Hypothalamus (tissue), 51 donors: ENCODE data around the gene GPR162.
"Not testable (repeated sequence)": the region's sequence is repeated elsewhere in the genome, so short reads cannot be mapped to it uniquely, and the experiment has no call there.

Experiments
- DNase-seq, 51 donors: peaks; one replicate each; lab custom pipeline; 2025; lab: John Stamatoyannopoulos, UW

GPR162 gene

DNA sequence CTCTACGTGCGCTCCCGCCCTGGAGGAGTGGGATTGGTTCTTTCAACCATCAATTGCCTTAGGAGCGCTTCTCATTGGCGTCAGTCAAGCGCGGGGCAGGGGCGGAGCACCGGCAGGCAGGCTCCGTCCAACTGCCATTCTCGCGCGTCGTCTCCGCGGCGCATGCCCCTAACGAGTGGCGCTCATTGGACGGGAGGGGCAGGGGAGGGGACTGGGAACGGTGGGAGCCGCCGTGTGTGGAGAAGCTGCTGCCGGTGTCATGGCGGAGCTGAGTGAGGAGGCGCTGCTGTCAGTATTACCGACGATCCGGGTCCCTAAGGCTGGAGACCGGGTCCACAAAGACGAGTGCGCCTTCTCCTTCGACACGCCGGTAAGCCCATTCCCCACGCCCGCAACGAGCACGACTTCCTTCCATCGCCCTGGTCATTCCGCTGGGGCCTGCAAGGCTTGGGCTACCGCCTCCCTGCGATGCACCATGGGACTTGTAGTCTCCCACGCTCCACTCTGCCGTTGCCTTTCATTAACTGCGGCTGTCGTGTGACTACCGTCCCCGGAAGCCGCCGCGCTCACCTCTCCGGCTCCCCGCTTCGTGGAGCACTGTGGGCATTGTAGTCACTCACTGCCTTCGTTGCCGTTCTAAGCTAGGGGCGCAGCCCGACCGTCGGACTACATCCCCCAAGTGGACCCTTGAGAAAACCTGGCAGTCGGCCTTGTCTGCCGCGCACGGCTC is 30.5 kb downstream of the GPR162 start, which contains the start of gene USP5:
Gene USP5 (plus strand): TSS at position 230 of the 730 bp plus-strand sequence. CDS start 30 bp downstream, at position 260.
- peak; percentile 94 to 100 (median 100) for DNase-seq

DNA sequence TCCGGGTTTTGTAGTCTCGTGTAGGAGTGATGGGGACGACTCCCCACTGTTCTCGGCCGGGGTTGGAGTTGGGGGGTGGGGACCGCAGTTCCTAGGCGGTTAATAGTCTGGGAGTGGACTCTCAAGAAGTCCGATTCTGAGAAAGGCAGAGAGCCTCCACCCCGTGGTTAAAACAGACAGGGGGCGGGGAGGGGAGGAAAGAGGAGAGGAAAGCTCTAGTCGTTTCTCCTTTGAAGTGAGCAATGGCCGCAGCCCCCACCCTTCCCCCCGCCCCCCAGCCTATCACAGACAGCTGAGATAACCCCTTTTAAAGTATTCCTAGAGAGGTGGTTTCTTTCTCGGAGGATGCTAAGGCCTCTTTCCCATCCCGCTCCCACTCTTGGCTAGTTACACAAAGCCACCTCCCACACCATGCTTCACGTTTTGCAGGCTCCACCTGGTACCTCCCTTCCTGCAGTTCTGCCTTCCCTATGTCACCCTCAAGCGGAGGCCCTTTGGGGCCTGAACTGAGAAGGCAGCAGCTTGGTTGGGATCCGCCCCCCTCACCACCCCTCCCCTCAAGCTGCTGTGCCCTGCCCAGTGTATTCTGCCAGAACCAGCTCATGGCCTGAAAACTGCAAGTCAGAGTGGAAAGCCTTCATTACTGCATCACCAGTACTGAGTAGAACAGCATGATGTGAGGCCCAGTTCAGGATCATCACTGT is 31.2 kb downstream of the GPR162 start:
- DNase-seq: peak in 33 of 51 donors; percentile 19 to 65 (median 43)

GRCh38 chr12:6853626-6854025 is 32.0 kb downstream of the GPR162 start:
- no peak for DNase-seq

GRCh38 chr12:6854036-6854435 is 32.4 kb downstream of the GPR162 start:
- no peak for DNase-seq

- DNase-seq: no peak
These were observed 33.7 kb downstream of the GPR162 start for GRCh38 chr12:6855322-6855721.

DNA sequence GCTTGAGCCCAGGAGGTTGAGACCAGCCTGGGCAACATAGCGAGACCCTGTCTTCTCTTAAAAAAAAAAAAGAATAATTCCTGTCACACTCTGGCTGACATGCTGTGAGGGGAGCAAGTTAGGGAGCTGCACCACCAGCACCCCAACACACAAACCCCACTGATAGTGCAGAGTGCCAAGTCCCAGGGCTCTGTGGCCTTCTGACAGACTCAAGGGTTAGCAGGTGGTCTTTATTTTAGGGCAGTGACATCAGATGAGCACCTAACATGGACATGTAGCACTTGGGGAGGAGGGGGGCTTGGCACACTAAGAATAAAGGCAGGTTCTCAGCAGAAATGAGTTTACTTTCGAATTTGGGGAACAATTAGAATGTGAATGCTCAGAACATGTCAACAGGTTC is 37.2 kb downstream of the GPR162 start:
- no peak for DNase-seq

DNA sequence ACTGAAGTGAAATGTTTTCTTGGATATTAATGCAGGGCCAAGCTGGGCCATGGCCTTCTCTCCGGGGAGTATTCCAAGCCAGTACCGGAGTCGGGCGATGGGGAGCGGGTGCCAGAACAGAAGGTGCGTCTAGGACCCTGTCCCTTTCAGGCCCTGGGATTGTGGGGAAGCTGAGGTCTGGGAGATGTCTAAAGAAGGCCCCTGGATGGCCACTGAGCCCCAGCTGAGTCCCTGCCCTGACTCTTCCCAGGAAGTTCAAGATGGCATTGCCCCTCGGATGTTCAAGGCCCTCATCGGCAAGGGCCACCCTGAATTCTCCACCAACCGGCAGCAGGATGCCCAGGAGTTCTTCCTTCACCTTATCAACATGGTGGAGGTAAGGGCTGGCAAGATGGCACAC is 38.5 kb downstream of the GPR162 start:
- DNase-seq: no peak

DNA sequence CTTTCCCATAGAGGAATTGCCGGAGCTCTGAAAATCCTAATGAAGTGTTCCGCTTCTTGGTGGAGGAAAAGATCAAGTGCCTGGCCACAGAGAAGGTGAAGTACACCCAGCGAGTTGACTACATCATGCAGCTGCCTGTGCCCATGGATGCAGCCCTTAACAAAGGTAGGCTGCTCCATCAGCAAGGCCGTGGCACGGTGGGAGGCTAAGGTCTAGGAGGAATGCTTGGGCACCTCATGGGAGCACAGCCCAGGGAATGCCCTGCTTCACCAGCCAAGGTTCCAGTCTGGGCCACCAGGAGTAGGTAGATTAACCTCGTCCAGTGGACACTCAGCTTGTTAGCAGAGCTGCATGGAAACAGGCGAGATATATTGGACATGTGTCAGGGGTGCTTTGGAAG is 39.3 kb downstream of the GPR162 start:
- no peak for DNase-seq

GRCh38 chr12:6861391-6861790 is 39.8 kb downstream of the GPR162 start:
- DNase-seq: no peak

DNA sequence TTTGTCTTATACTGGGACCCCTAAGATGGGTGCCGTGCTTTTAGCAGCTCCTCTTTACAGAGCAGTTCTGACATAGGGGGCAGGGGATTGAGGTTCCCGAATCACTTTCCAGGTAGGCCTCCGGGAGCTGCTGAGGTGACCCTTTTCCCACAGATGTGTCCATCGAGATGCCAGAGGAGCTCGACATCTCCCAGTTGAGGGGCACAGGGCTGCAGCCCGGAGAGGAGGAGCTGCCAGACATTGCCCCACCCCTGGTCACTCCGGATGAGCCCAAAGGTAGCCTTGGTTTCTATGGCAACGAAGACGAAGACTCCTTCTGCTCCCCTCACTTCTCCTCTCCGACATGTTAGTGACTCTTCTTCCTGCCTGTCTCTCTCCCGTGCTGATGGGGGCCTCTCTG is 41.4 kb downstream of the GPR162 start:
- DNase-seq: no peak

GRCh38 chr12:6863586-6864321 is 42.1 kb downstream of the GPR162 start:
- DNase-seq: no peak

DNA sequence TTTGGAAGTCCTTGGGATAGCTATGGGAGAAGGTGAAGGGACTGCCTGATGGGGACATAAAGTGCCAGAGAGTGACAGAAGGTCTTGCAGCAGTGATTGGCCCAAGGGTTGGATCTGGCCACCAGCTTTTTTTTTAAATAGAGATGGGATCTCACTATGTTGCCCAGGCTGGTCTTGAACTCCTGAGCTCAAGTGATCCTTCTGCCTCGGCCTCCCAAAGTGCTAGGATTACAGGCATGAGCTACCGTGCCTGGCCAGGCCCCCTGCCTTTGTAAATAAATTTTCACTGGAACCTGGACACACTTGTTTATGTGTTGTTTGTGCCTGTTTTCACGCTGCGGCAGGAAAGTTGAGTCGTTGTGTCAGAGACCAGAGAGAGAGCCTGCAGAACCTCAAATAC is 43.7 kb downstream of the GPR162 start:
- not testable (repeated sequence) for DNase-seq

GRCh38 chr12:6866163-6866919 is 44.7 kb downstream of the GPR162 start:
- DNase-seq: no peak

GRCh38 chr12:6866920-6867412 is 45.3 kb downstream of the GPR162 start:
- peak in 18 of 51 donors; percentile 32 to 78 (median 50) for DNase-seq

DNA sequence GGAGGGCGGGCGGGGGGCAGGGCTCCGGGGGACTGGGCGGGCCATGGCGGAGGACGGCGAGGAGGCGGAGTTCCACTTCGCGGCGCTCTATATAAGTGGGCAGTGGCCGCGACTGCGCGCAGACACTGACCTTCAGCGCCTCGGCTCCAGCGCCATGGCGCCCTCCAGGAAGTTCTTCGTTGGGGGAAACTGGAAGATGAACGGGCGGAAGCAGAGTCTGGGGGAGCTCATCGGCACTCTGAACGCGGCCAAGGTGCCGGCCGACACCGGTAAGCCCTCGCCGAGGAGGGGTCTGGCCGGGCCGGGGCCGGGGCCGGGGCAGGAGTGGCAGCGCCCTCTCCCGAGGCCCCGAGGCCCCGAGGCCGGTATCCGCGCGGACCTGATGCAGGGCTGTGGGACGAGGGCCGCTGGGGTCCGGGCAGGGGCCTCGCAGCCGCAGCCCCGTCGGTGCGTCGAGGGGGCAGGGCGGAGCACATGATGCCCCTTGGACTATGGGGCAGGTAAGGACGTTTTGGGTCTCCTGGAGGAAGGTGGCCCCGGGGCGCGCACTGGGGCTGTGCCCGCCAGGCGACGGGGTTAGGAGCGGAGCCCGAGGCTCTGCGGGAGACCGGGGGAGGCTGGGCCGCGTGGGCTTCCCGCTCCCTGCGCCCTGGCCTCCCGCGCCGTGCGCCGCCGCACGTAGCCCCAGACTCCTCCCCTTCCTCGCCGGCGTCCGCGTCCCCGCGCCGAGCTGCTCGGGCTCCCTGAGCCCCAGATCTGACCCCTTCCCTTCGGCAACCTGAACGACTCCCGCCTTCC is 46.0 kb downstream of the GPR162 start, which contains the start of gene TPI1:
Gene TPI1 (plus strand): TSS at position 119 of the 798 bp plus-strand sequence. CDS start 36 bp downstream, at position 155.
- peak in 50 of 51 donors; percentile 3 to 92 (median 79) for DNase-seq

GRCh38 chr12:6868211-6869048 is 46.8 kb downstream of the GPR162 start:
- peak in 2 of 51 donors; percentile 44 to 76 for DNase-seq

DNA sequence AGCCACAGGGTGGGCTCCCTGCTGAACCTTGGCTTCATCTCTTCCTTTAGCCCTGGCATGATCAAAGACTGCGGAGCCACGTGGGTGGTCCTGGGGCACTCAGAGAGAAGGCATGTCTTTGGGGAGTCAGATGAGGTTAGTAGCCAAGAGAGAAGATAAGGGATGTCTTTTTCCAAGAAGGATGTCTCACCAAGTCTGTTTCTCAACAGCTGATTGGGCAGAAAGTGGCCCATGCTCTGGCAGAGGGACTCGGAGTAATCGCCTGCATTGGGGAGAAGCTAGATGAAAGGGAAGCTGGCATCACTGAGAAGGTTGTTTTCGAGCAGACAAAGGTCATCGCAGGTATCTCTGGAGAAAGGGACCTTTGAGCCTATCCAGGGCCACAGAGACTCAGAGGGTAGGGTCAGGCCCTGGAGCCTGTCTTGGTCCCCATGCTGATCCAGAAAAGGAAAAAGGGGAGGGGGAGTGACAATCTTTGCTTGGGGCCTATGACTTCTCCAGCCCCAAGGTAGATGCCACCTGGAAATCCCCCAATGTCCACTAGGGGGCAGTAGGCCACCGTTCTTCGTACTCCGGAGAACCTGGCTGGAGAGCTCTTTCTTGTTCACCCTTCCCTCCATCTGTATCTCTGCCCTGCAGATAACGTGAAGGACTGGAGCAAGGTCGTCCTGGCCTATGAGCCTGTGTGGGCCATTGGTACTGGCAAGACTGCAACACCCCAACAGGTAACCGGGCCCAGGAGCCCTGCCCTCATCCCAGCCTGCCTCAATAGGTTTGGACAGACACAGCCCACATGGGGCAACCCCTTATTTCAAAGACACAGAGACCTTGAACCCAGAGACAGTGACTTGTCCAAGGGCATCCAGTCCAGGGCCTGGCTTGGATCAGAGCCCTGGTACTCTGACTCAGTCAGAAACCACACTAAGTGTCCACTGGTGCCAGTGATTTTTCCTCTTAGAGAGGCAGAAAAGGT is 47.7 kb downstream of the GPR162 start:
- peak in 47 of 51 donors; percentile 2 to 83 (median 55) for DNase-seq
